ENCODE data around the gene CAVIN1.
A peak's percentile ranks its signal among the peaks of the same experiment; 100 is the strongest.

CAVIN1 gene

GRCh38 chr17:42386777-42387657 is 36.0 kb downstream of the CAVIN1 start:
- DNase-seq (ENCODE audit: low read depth): peak; percentile 89
- peak overlapping the region; percentile 95 for H3K4me3 ChIP-seq (ENCODE audit: low read depth, low read length)
- TF ChIP-seq CTCF (conservative IDR thresholded peaks at IDR 0.05; ENCODE audit: low read depth, low read length): no peak

- H3K4me3 ChIP-seq (ENCODE audit: low read depth, low read length): no peak overlapping the region
- TF ChIP-seq CTCF (conservative IDR thresholded peaks at IDR 0.05; ENCODE audit: low read depth, low read length): no peak
- no peak for DNase-seq (ENCODE audit: low read depth)
Measured at GRCh38 chr17:42381898-42382297, 41.2 kb downstream of the CAVIN1 start.

GRCh38 chr17:42380935-42381334 is 42.1 kb downstream of the CAVIN1 start:
- no peak for TF ChIP-seq CTCF (conservative IDR thresholded peaks at IDR 0.05; ENCODE audit: low read depth, low read length)
- no peak overlapping the region for H3K4me3 ChIP-seq (ENCODE audit: low read depth, low read length)
- DNase-seq (ENCODE audit: low read depth): no peak

GRCh38 chr17:42378959-42379594 is 44.0 kb downstream of the CAVIN1 start:
- H3K4me3 ChIP-seq (ENCODE audit: low read depth, low read length): peak overlapping the region; percentile 37
- no peak for DNase-seq (ENCODE audit: low read depth)

GRCh38 chr17:42378359-42378958 is 44.6 kb downstream of the CAVIN1 start:
- no peak overlapping the region for H3K4me3 ChIP-seq (ENCODE audit: low read depth, low read length)
- no peak for TF ChIP-seq CTCF (conservative IDR thresholded peaks at IDR 0.05; ENCODE audit: low read depth, low read length)

More at GRCh38 chr17:42378959-42379594, 44.0 kb downstream of the CAVIN1 start:
- no peak for TF ChIP-seq CTCF (conservative IDR thresholded peaks at IDR 0.05; ENCODE audit: low read depth, low read length)

GRCh38 chr17:42373896-42374295 is 49.2 kb downstream of the CAVIN1 start:
- no peak overlapping the region for H3K4me3 ChIP-seq (ENCODE audit: low read depth, low read length)
- DNase-seq (ENCODE audit: low read depth): no peak
- no peak for TF ChIP-seq CTCF (conservative IDR thresholded peaks at IDR 0.05; ENCODE audit: low read depth, low read length)

More at GRCh38 chr17:42378359-42378958, 44.6 kb downstream of the CAVIN1 start:
- no peak for DNase-seq (ENCODE audit: low read depth)

Data from choroid plexus epithelial cell (primary cell).